Heart right ventricle (tissue), 16 donors: ENCODE results near the gene C5orf46. TPM values are rescaled to one million over a fixed set of nuclear protein-coding genes. Genes with fewer than 3 reads are reported as not detected.

ENCODE experiments used
- ATAC-seq, 8 donors: fragments of 200-7000 bp; cut with Tn5 transposase; one replicate each; pipeline ENCODE4 v1.9.1; 2020; ENCODE audit warnings: mild to moderate bottlenecking in 8 of 8, moderate library complexity in 8 of 8, moderate number of reproducible peaks in 1 of 8
- DNase-seq, 2 donors: peaks; one replicate each; pipeline ENCODE4 v3.0.0-alpha.2; 2020
- H3K27ac ChIP-seq, 10 donors: fragments of 200-600 bp; sonication (generic) in 2 of 10; one replicate each; pipeline versions ENCODE4 v1.5.0 to v1.8.0; 2020 to 2022; ENCODE audit warnings: mild to moderate bottlenecking in 3 of 10
- H3K27me3 ChIP-seq, 7 donors: fragments of 200-600 bp; one replicate each; pipeline ENCODE4 v1.8.0; 2021 to 2022; ENCODE audit warnings: mild to moderate bottlenecking in 2 of 7
- H3K36me3 ChIP-seq, 9 donors: fragments of 200-600 bp; sonication (generic) in 1 of 9; one replicate each; pipeline versions ENCODE4 v1.5.0 to v1.8.0; 2020 to 2022; ENCODE audit warnings: mild to moderate bottlenecking in 2 of 9
- H3K4me1 ChIP-seq, 9 donors: fragments of 200-600 bp; sonication (generic) in 1 of 9; one replicate each; pipeline versions ENCODE4 v1.5.0 to v1.8.0; 2020 to 2022; ENCODE audit warnings: mild to moderate bottlenecking in 4 of 9
- H3K4me3 ChIP-seq, 10 donors: fragments of 200-600 bp; sonication (generic) in 2 of 10; one replicate each; pipeline versions ENCODE4 v1.5.0 to v1.8.0; 2020 to 2022; ENCODE audit warnings: mild to moderate bottlenecking in 7 of 10, moderate library complexity in 2 of 10
- H3K9me3 ChIP-seq, 11 donors: fragments of 200-600 bp in 10 of 11; sonication (generic) in 2 of 11; one replicate each; pipeline versions ENCODE4 v1.5.0 to v1.8.0; 2013 to 2022; ENCODE audit warnings: mild to moderate bottlenecking in 2 of 11, control low read depth in 1 of 11, moderate library complexity in 1 of 11
- WGBS, 2 donors: extraction: QIAGEN DNeasy Blood & Tissue Kit; methylation state at CpG; one replicate each; pipeline ENCODE4 v1.1.7; 2013; ENCODE audit warnings: inconsistent platforms in 1 of 2; 5-methylcytosine and 5-hydroxymethylcytosine counted together
- intact Hi-C, 10 donors: fragments of 100-400 bp; cut with DNase I; formaldehyde crosslinking; loops; one replicate each; pipeline versions ENCODE4 v1.11.1 to v1.14.2; 2022
- polyA plus RNA-seq, 2 donors: library from polyadenylated mRNA; stranded (reverse); fragments of 200-250 nt; gene quantifications; one replicate each; pipeline ENCODE4 v1.2.3, GENCODE V29; 2013
- total RNA-seq, 10 donors: library from RNA; stranded (reverse); fragmentation: NEBNext Ultra II Directional in 3 of 10; extraction: Animal tissue kit (Norgen Biotek cat#: 25700) in 3 of 10; gene quantifications; one replicate each; pipeline versions ENCODE4 v1.2.1 to v1.2.4, GENCODE V29; 2021 to 2023
- TF ChIP-seq, protein P1 (sequence below), 9 donors: fragments of 200-600 bp; sonication (generic) in 2 of 9; IDR thresholded peaks; one replicate each; pipeline versions ENCODE4 v1.5.0 to v1.8.0; 2021 to 2022; ENCODE audit warnings: antibody characterized with exemption in 9 of 9, mild to moderate bottlenecking in 5 of 9, moderate library complexity in 1 of 9
- donor health status: Arrhythmogenic right ventricular cardiomyopathy.
- donor health status: ischemic (EF 13 %, LVEDD 7.1; RV severe dilation, severe dysfunction).
- donor health status: healthy with polysubstance abuse.
- donor health status: DM: no; HTN: yes; CAD: no.
- donor health status: DM: no; HTN: no; CAD: no.
- donor health status: ischemic (EF 25% LVEDD 6.9; RV normal size, moderate dysfunction).
- donor health status: ischemic (EF 25% LVEDD 5.7; RV mildly dilated, moderate dysfunction).
- donor health status: healthy.
- donor health status: DM: yes; HTN: yes; CAD: no.
- donor health status: Ischemic cardiomyopathy.
- donor health status: ischemic (EF 35%, LVEDD 5.7; RV mildly dilated, moderate dysfunction).
- donor health status: nonischemic (EF 11% LVEDD 7.7; RV severe dilation, severe dysfunction).
- donor health status: DM: yes; HTN: yes; CAD: no.
- donor health status: PGD.
- donor health status: ischemic (EF 29% LVEDD 5.4; RV normal size, mild dysfunction).
- donor health status: nonischemic (EF 23%, LVEDD 6.1; RV moderate dilation, normal function).

C5orf46 gene
- total and polyA plus RNA-seq, 12 donors = 2.3 to 20.6 (median 5.0) TPM; not detected in 1

DNA sequence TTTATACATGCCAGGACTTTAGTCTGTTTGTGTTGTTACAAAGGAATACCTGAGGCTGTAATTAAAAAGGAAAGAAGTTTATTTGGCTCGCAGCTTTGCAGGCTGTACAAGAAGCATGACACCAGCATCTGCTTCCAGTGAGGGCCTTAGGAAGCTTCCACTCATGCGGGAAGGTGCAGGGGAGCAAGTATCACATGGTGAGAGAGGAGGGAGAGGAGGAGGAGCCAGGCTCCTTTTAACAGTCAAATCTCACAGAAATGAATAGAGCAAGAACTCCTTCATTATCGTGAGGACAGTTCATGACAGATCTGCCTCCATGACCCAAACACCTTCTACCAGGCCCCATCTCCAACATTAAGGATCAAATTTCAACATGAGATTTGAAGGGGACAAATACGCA lies 18.7 kb upstream of the C5orf46 start:
- ATAC-seq (no peak), DNase-seq (no peak)
- intact Hi-C loops = loop anchor here in 1 of 10 donors (5.0 kb wide), 1 partner anchor 38 kb away; no protein-coding TSS in a partner anchor
- WGBS, 2 donors = 76 to 84% methylated on average over 4 of the region's 4 CpGs
- TF ChIP-seq, protein P1, sequence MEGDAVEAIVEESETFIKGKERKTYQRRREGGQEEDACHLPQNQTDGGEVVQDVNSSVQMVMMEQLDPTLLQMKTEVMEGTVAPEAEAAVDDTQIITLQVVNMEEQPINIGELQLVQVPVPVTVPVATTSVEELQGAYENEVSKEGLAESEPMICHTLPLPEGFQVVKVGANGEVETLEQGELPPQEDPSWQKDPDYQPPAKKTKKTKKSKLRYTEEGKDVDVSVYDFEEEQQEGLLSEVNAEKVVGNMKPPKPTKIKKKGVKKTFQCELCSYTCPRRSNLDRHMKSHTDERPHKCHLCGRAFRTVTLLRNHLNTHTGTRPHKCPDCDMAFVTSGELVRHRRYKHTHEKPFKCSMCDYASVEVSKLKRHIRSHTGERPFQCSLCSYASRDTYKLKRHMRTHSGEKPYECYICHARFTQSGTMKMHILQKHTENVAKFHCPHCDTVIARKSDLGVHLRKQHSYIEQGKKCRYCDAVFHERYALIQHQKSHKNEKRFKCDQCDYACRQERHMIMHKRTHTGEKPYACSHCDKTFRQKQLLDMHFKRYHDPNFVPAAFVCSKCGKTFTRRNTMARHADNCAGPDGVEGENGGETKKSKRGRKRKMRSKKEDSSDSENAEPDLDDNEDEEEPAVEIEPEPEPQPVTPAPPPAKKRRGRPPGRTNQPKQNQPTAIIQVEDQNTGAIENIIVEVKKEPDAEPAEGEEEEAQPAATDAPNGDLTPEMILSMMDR (IDR thresholded peaks at IDR 0.05) = no peak
- no peak overlapping the region for H3K4me3 ChIP-seq
- H3K27me3 ChIP-seq = no peaks in the 10 kb centered on the region
- H3K4me1 ChIP-seq = no peaks in the 10 kb centered on the region
- H3K36me3 ChIP-seq = no peaks in the 10 kb centered on the region
- H3K27ac ChIP-seq = no peak overlapping the region
- H3K9me3 ChIP-seq = no peaks in the 10 kb centered on the region

DNA sequence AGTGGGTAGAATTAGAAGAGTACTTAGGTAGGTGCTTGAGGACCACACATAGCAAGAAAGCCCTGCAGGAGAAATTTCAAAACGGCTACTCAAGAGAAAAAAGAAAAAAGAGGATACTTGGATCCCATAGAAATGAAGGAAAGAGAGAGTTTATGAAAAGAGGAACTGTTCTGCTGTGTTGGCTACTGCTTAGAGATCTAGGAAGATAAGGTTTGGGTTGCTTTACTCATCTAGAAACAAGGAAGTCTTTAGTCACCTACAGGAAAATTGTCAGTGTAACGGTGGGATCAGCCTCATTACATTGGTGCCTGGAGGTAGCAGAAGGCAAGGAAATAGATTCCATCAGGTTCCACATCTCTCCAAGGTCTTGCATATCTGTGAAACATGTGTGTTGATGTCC lies 14.8 kb upstream of the C5orf46 start:
- no peak overlapping the region for H3K4me3 ChIP-seq
- no peaks in the 10 kb centered on the region for H3K27me3 ChIP-seq
- TF ChIP-seq, protein P1 (IDR thresholded peaks at IDR 0.05) = no peak
- H3K27ac ChIP-seq = no peak overlapping the region
- H3K9me3 ChIP-seq = no peaks in the 10 kb centered on the region
- H3K36me3 ChIP-seq = no peaks in the 10 kb centered on the region
- intact Hi-C loops = no loop called here
- WGBS, 2 donors = 70 to 72% methylated on average over 2 of the region's 2 CpGs
- DNase-seq = no peak
- no peak for ATAC-seq
- H3K4me1 ChIP-seq = no peaks in the 10 kb centered on the region

DNA sequence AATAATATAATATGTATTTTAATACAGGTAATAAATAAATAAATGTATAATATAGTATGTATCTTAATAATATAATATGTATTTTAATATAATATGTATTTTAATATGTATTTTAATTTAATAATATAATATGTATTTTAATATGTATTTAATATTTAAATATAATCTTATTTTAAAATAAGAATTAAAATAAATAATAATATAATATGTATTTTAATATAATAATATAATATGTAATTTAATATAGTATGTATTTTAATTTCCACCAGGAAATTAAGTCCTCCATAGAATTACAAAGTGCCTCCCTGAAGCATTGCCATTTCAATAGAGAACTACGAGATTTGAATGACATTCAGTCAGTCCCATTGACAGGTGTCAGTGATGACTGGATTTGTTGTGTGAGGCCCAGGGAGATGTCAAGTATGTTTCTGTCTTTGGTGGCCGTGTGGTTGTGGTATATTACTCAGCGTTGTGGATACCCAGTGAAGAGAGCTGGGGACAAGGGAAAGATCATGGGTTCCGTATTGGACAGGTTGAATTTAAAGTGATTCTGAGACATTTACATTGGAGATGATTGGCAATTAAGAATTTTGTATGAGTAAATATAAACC lies 14.2 kb upstream of the C5orf46 start:
- intact Hi-C loops = no loop called here
- TF ChIP-seq, protein P1 (IDR thresholded peaks at IDR 0.05) = no peak
- no peaks in the 10 kb centered on the region for H3K9me3 ChIP-seq
- DNase-seq (no peak), ATAC-seq (no peak)
- 88 to 91% methylated on average over 4 of the region's 4 CpGs for WGBS, 2 donors
- no peak overlapping the region for H3K4me3 ChIP-seq
- no peak overlapping the region for H3K27ac ChIP-seq
- no peaks in the 10 kb centered on the region for H3K27me3 ChIP-seq
- no peaks in the 10 kb centered on the region for H3K36me3 ChIP-seq
- no peaks in the 10 kb centered on the region for H3K4me1 ChIP-seq

DNA sequence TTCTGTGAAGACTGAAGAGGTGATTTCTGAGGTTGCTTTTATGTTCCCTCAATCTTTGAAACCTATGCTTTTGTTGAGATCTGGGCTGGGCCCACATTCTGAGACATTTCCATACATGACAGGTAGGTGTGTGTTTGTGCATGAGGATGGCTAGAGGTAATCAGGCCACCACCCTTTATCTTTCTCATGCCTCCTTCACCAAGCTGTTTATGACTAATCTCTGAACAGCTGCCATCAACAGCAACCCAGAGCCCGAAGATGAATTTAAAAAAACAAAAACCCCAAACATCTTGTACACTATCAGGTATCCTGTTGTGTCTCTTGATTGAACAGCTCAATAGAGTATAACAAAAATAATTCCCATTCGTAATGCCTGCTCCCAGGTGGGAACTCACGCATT lies 12.6 kb upstream of the C5orf46 start:
- ATAC-seq (no peak), DNase-seq (no peak)
- H3K36me3 ChIP-seq = no peaks in the 10 kb centered on the region
- no peak overlapping the region for H3K27ac ChIP-seq
- 68 to 80% methylated on average over 3 of the region's 3 CpGs for WGBS, 2 donors
- no peaks in the 10 kb centered on the region for H3K4me1 ChIP-seq
- intact Hi-C loops = no loop called here
- TF ChIP-seq, protein P1 (IDR thresholded peaks at IDR 0.05) = no peak
- no peaks in the 10 kb centered on the region for H3K27me3 ChIP-seq
- H3K4me3 ChIP-seq = no peak overlapping the region
- H3K9me3 ChIP-seq = no peaks in the 10 kb centered on the region
